ENCODE measurements around the gene MACROH2A1. TPM values are rescaled to one million over a fixed set of nuclear protein-coding genes. Genes with fewer than 3 reads are reported as not detected.

The MACROH2A1 gene
- total and polyA plus RNA-seq, 9 of the 15 experiments (the other 6 are each of a cell fraction or from before 2014, with no cell fraction given), result 44.9 to 289 (median 193) TPM

GRCh38 chr5:135395451-135395850, 3.6 kb downstream of the MACROH2A1 start:
- H3K4me3 ChIP-seq, result no peak overlapping the region
- intact Hi-C loops (cut with micrococcal nuclease) (no loop called here), in situ Hi-C loops (cut with MboI) (no loop called here)
- H3K36me3 ChIP-seq (ENCODE audit: control insufficient read depth, insufficient read depth, low read length), result peaks cover 53% of the 10 kb centered on the region
- H3K9ac ChIP-seq (ENCODE audit: insufficient read depth in 1 of 2, low read depth in 2 of 2, low read length in 2 of 2), result no peak overlapping the region
- FAIRE-seq (peak; percentile 84), DNase-seq (ENCODE audit: extremely low read depth in 1 of 4, low spot score in 3 of 4) (peak; percentile 50 to 69 (median 64)), ATAC-seq (peak; percentile 6; the same call in 1 of the 3 replicates)
- H3K9me3 ChIP-seq (replicated peaks; ENCODE audit: control insufficient read depth, insufficient read depth, low read depth, low read length), result no peaks in the 10 kb centered on the region
- ChIA-PET POLR2A (interaction anchor here (0.5 to 3.0 kb wide), 6 partner anchors 8 to 338 kb away, joined by 3 to 28 read pairs (median 3); partner anchors contain the start of gene DCANP1), CTCF (ENCODE audit: low intra/inter-chr PET ratio) (no interaction called here)
- H3K4me2 ChIP-seq (ENCODE audit: insufficient read depth, low read length), result peak overlapping the region; percentile 1; the same call in 1 of the 2 replicates
- H3K9me1 ChIP-seq (ENCODE audit: control insufficient read depth, insufficient read depth, low read length), result peaks cover 15% of the 10 kb centered on the region
- H3K4me1 ChIP-seq (replicated peaks in 1 of 2; ENCODE audit: control insufficient read depth in 2 of 2, insufficient read depth in 2 of 2, low read length in 2 of 2), result peaks cover 36 to 55% of the 10 kb centered on the region in 2 experiments
- WGBS (ENCODE audit: insufficient coverage, low coverage, missing lambda C conversion rate), result 32% methylated on average over 5 of the region's 5 CpGs
- H4K20me1 ChIP-seq (replicated peaks; ENCODE audit: control insufficient read depth, insufficient read depth, low read length), result peaks cover 51% of the 10 kb centered on the region
- H3K27me3 ChIP-seq (ENCODE audit: control insufficient read depth in 2 of 2, insufficient read depth in 2 of 2, low read length in 2 of 2), result no peaks in the 10 kb centered on the region
- peaks cover 92% of the 10 kb centered on the region for H3K79me2 ChIP-seq (ENCODE audit: control insufficient read depth, insufficient read depth, low read length)
- no peak overlapping the region for H3K27ac ChIP-seq (ENCODE audit: extremely low read depth, low read depth, low read length)
- BruUV-seq (replicated peaks), result no TSS peak
- no peak overlapping the region for H2AFZ ChIP-seq (ENCODE audit: low read depth, low read length)
- TF ChIP-seq NCOA1 (IDR thresholded peaks at IDR 0.05; ENCODE audit: low read depth) (no peak), ZNF263 (CRISPR knock-in tag; IDR thresholded peaks at IDR 0.05; ENCODE audit: borderline replicate concordance) (no peak), PHTF2 (CRISPR knock-in tag; IDR thresholded peaks at IDR 0.05) (no peak), ZNF197 (CRISPR knock-in tag; IDR thresholded peaks at IDR 0.05; ENCODE audit: low read depth) (no peak), FOXK2 (conservative IDR thresholded peaks at IDR 0.05 in 1 of 2, IDR thresholded peaks at IDR 0.05 in 1 of 2; ENCODE audit: low read depth in 2 of 2) (0 out of 4 replicates have a peak, but pooled peaks of 1 of the 2 experiments have one; percentile 42), SMARCB1 (IDR thresholded peaks at IDR 0.05; ENCODE audit: insufficient read length, low read depth) (no peak), ZBTB11 (CRISPR knock-in tag; IDR thresholded peaks at IDR 0.05) (peak in 1 of 3 experiments; percentile 74; a peak in 2 of 6 replicates), ETV1 (tag; conservative IDR thresholded peaks at IDR 0.05; ENCODE audit: low read depth) (peak; percentile 61; the same call in 1 of the 2 replicates), TCF7 (IDR thresholded peaks at IDR 0.05; ENCODE audit: borderline replicate concordance) (no peak), ZMIZ1 (IDR thresholded peaks at IDR 0.05; ENCODE audit: low read depth in 2 of 2, low read length in 2 of 2) (no peak), E2F4 (CRISPR knock-in tag; IDR thresholded peaks at IDR 0.05; ENCODE audit: low read depth) (no peak)

Data from K562 (cell line).